HUES48 (cell line): ENCODE measurements around the gene XAF1.
A peak's percentile ranks its signal among the peaks of the same experiment; 100 is the strongest.

Experiments
- H3K27ac ChIP-seq: one replicate; pipeline ENCODE4 v1.7.0; 2013; ENCODE audit warnings: low read depth, low read length, inconsistent platforms
- H3K27me3 ChIP-seq: 2 replicates; pipeline ENCODE4 v1.6.1; 2013; ENCODE audit warnings: mild to moderate bottlenecking, low read length; ENCODE audit not compliant: control insufficient read depth, insufficient read depth
- H3K36me3 ChIP-seq: 2 replicates; pipeline ENCODE4 v1.6.1; 2013; ENCODE audit warnings: low read length; ENCODE audit not compliant: control insufficient read depth, insufficient read depth
- H3K4me1 ChIP-seq: 2 replicates; pipeline ENCODE4 v1.6.1; 2013; ENCODE audit warnings: mild to moderate bottlenecking, low read length; ENCODE audit not compliant: control insufficient read depth, insufficient read depth
- H3K4me3 ChIP-seq: 2 replicates; pipeline ENCODE4 v1.5.1; 2013; ENCODE audit warnings: mild to moderate bottlenecking, low read depth, low read length
- H3K9ac ChIP-seq: 2 replicates; pipeline ENCODE4 v1.6.1; 2013; ENCODE audit warnings: mild to moderate bottlenecking, low read depth, low read length, moderate library complexity
- H3K9me3 ChIP-seq: 2 replicates; pipeline ENCODE4 v1.6.1; 2013; ENCODE audit warnings: low read length; ENCODE audit not compliant: control insufficient read depth, insufficient read depth

XAF1 gene

GRCh38 chr17:6780886-6781285 is 25.0 kb downstream of the XAF1 start:
- no peak overlapping the region for H3K4me3 ChIP-seq
- peaks cover 27% of the 10 kb centered on the region for H3K27me3 ChIP-seq
- no peaks in the 10 kb centered on the region for H3K36me3 ChIP-seq
- H3K9me3 ChIP-seq = no peaks in the 10 kb centered on the region
- H3K9ac ChIP-seq = no peak overlapping the region
- H3K4me1 ChIP-seq = 0 out of 2 replicates have a peak, but pooled peaks cover 4% of the 10 kb centered on the region
- H3K27ac ChIP-seq = no peak overlapping the region

DNA sequence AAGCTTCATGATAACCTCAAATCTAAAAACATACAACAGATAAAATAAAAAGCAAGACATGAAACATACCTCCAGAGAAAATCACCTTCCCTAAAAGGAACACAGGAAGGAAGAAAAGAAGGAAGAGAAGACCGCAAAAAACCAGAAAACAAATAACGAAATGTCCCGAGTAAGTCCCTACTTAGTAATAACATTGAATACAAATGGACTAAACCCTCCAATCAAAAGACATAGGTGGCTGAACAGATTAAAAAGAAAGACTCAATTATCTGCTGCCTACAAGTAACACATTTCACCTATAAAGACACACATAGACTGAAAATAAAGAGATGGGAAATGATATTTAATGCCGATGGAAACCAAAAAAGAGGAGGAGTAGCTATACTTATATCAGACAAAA is 26.4 kb downstream of the XAF1 start:
- Histone ChIP-seq H3K4me1 (no peaks in the 10 kb centered on the region), H3K27me3 (peaks cover 15% of the 10 kb centered on the region), H3K36me3 (no peaks in the 10 kb centered on the region), H3K9ac (no peak overlapping the region), H3K27ac (no peak overlapping the region), H3K9me3 (no peaks in the 10 kb centered on the region), H3K4me3 (no peak overlapping the region)

GRCh38 chr17:6786618-6787017 is 30.8 kb downstream of the XAF1 start:
- Histone ChIP-seq H3K9ac (no peak overlapping the region), H3K4me3 (no peak overlapping the region), H3K9me3 (no peaks in the 10 kb centered on the region), H3K27ac (no peak overlapping the region), H3K4me1 (no peaks in the 10 kb centered on the region), H3K36me3 (no peaks in the 10 kb centered on the region), H3K27me3 (no peaks in the 10 kb centered on the region)

- no peak overlapping the region for H3K4me3 ChIP-seq
- no peaks in the 10 kb centered on the region for H3K27me3 ChIP-seq
- no peak overlapping the region for H3K27ac ChIP-seq
- H3K9ac ChIP-seq = no peak overlapping the region
- H3K9me3 ChIP-seq = no peaks in the 10 kb centered on the region
- no peaks in the 10 kb centered on the region for H3K36me3 ChIP-seq
- H3K4me1 ChIP-seq = no peaks in the 10 kb centered on the region
Measured at GRCh38 chr17:6787081-6787693, 31.3 kb downstream of the XAF1 start.

DNA sequence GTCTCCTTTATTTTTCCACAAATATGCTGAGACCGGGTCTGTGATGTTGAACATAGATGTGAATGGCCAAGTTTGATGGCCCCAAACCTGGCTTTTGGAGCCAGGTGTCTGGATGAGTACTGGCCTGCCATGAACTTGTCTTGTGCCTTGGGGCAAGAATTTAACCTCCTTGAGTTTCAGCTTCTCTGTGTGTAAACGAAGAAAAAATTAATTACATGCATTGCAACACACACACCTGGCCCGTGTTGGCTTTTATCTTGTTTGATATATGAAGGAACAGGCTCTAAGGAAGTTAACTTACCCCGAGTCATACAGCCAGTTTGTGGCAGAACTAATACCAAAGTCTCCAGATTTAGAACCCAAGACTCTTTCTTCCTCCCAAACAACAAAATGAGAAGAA is 33.3 kb downstream of the XAF1 start:
- Histone ChIP-seq H3K36me3 (no peaks in the 10 kb centered on the region), H3K27ac (no peak overlapping the region), H3K27me3 (no peaks in the 10 kb centered on the region), H3K9me3 (no peaks in the 10 kb centered on the region), H3K4me1 (no peaks in the 10 kb centered on the region), H3K9ac (no peak overlapping the region), H3K4me3 (no peak overlapping the region)

- H3K27me3 ChIP-seq = no peaks in the 10 kb centered on the region
- no peaks in the 10 kb centered on the region for H3K9me3 ChIP-seq
- H3K36me3 ChIP-seq = no peaks in the 10 kb centered on the region
- H3K4me1 ChIP-seq = no peaks in the 10 kb centered on the region
- H3K27ac ChIP-seq = no peak overlapping the region
- no peak overlapping the region for H3K9ac ChIP-seq
- H3K4me3 ChIP-seq = no peak overlapping the region
Measured at GRCh38 chr17:6793748-6794493, 38.1 kb downstream of the XAF1 start.

DNA sequence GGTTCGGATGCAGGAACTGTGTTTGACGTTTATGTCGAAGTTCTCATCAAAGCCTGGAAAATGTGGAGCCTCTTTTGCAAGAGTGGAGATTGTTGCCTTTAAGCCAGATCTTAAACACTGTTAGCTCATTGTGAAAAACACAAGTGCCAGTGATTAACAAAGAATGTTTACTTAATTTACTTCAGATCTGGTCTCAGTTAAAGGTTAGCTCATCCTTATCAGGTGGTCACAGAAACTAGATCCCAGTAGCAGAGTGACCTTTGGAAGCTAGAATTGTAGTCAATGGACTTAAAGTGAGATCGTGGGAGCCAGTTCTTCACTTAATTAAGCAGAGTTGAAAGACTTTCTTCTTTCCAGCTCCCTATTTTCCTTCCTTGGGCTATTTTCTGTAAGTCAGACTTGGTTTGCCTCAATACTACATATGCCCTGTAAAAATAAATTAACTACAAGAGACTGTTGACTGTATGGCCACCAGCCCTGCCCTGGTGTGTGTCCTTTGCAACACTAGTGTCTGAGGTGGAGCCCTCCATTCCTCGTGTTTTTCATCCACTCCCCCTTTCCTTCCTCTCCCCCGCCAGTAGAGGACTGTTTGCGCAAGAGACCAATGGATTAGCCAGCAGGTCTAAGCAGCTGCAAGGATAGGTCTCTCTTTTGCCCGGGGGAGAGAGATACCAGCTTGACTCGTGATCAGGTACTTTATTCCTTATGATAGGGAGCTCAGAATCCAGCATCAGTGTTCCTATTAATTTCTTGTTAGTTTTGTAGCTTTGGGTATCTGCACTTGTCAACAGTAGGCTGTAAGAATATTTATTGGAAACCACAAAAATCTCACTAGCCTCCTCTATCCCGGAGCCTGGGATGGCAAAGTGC is 40.4 kb downstream of the XAF1 start:
- no peaks in the 10 kb centered on the region for H3K36me3 ChIP-seq
- no peaks in the 10 kb centered on the region for H3K27me3 ChIP-seq
- no peak overlapping the region for H3K9ac ChIP-seq
- H3K4me1 ChIP-seq = peaks cover 16% of the 10 kb centered on the region
- H3K4me3 ChIP-seq = no peak overlapping the region
- H3K9me3 ChIP-seq = no peaks in the 10 kb centered on the region
- peak overlapping the region; percentile 64 for H3K27ac ChIP-seq

DNA sequence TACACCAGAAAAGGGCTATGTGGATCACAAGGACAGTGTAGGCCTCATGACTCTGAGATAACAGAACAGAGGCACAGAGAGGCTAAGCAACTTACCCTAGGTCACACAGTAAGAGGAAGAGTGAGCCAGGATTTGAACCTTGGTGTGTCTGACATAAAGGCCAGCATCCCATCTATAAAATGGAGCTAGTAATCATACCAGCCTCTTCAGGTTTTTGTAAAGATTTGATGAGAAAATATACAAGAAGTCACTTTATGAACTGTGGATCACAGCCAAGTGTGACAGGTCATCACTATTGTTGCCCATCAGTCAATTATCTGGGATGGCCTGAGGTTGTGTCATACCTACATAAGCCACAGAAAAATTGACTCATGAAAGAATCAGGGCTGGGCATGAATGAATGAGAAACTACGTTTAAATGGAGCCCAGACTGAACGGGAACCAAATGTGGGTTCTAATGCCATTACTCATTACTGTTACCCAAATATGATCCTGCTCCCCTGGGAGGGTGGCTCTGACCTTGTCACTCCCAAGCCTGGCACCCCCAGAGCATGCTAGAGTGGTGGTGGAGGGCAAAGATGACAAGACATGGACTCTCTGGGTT is 41.1 kb downstream of the XAF1 start:
- Histone ChIP-seq H3K27me3 (no peaks in the 10 kb centered on the region), H3K9ac (no peak overlapping the region), H3K4me1 (peaks cover 16% of the 10 kb centered on the region), H3K9me3 (no peaks in the 10 kb centered on the region), H3K27ac (no peak overlapping the region), H3K36me3 (no peaks in the 10 kb centered on the region), H3K4me3 (no peak overlapping the region)

GRCh38 chr17:6797718-6798351 is 42.0 kb downstream of the XAF1 start:
- Histone ChIP-seq H3K27ac (no peak overlapping the region), H3K36me3 (no peaks in the 10 kb centered on the region), H3K9me3 (no peaks in the 10 kb centered on the region), H3K4me3 (no peak overlapping the region), H3K4me1 (peaks cover 16% of the 10 kb centered on the region), H3K27me3 (no peaks in the 10 kb centered on the region), H3K9ac (no peak overlapping the region)

DNA sequence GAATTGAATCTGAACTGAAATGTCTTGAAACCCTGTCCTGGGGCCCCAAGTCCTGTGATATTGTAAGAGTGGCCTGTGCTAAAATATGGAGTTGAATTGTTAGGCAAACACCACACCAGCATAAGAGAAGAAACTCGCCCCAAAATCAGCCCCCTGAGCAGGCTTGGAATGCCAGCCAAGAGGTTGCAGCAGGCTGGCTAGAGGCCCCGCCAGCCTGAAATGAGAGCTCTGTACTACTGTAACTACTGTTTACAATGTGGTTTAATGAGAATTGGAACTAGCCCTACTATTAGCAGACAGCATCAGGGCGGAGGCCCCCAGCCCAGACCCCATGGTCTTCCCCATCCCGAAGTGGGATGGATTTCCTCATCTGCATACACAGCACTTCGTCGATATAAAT is 43.9 kb downstream of the XAF1 start:
- Histone ChIP-seq H3K9ac (no peak overlapping the region), H3K4me1 (peaks cover 16% of the 10 kb centered on the region), H3K27ac (no peak overlapping the region), H3K9me3 (no peaks in the 10 kb centered on the region), H3K36me3 (no peaks in the 10 kb centered on the region), H3K4me3 (no peak overlapping the region), H3K27me3 (no peaks in the 10 kb centered on the region)
